H1 (cell line): ENCODE results near the gene LRP8. TPM values are rescaled to one million over a fixed set of nuclear protein-coding genes. Genes with fewer than 3 reads are reported as not detected.

Source experiments
- CTCF ChIA-PET: fragments of 300-600 bp; sonication (Branson Sonifier 250); formaldehyde crosslinking; loops from one replicate; lab custom pipeline; 2021; ENCODE audit not compliant: partially characterized antibody; lab: Charles Lee
- POLR2A ChIA-PET: fragments of 300-600 bp; sonication (Branson Sonifier 250); formaldehyde crosslinking; loops from one replicate; lab custom pipeline; 2021; ENCODE audit warnings: inconsistent platforms; ENCODE audit not compliant: partially characterized antibody; lab: Charles Lee
- DNase-seq, 2 experiments: peaks; one replicate each; pipeline versions ENCODE4 v3.0.0 to v3.0.0-alpha.2; 2010 to 2022; ENCODE audit warnings: low spot score in 2 of 2, low read depth in 1 of 2, mixed read lengths in 1 of 2
- FAIRE-seq: peaks from 2 replicates; lab custom pipeline; 2011; peaks lifted over from hg19 to GRCh38; lab: Jason Lieb, UNC
- H2AFZ ChIP-seq: 2 replicates; pipeline ENCODE4 v1.8.1; 2012; ENCODE audit warnings: low read length, inconsistent platforms
- H2AK5ac ChIP-seq: 2 replicates; pipeline ENCODE4 v1.6.1; 2013; ENCODE audit warnings: low read depth, low read length
- H2BK120ac ChIP-seq: replicated peaks from 2 replicates; pipeline ENCODE3; 2013; ENCODE audit warnings: low read depth, low read length, inconsistent platforms
- H2BK12ac ChIP-seq: 2 replicates; pipeline ENCODE4 v1.6.1; 2013; ENCODE audit warnings: low read depth, low read length
- H2BK15ac ChIP-seq: 2 replicates; pipeline ENCODE4 v1.6.1; 2013; ENCODE audit warnings: low read length
- H2BK20ac ChIP-seq: 2 replicates; pipeline ENCODE4 v1.6.1; 2013; ENCODE audit warnings: low read length
- H2BK5ac ChIP-seq: 2 replicates; pipeline ENCODE4 v1.6.1; 2013; ENCODE audit warnings: low read depth, low read length
- H3K14ac ChIP-seq: 2 replicates; pipeline ENCODE4 v1.6.1; 2013; ENCODE audit warnings: inconsistent platforms; ENCODE audit not compliant: insufficient read length
- H3K18ac ChIP-seq: 2 replicates; pipeline ENCODE4 v1.6.1; 2013; ENCODE audit warnings: low read length; ENCODE audit errors: extremely low read depth
- H3K23ac ChIP-seq: 2 replicates; pipeline ENCODE4 v1.6.1; 2013; ENCODE audit warnings: inconsistent platforms; ENCODE audit not compliant: insufficient read length
- H3K23me2 ChIP-seq: 2 replicates; pipeline ENCODE4 v1.6.1; 2013; ENCODE audit warnings: low read depth, low read length
- H3K27ac ChIP-seq: 2 replicates; pipeline ENCODE4 v1.6.1; 2011; ENCODE audit warnings: low read depth, low read length, inconsistent platforms
- H3K27me3 ChIP-seq, 4 experiments: replicated peaks in 1 of 4; 1 replicate in 1 of 4; 2 replicates in 3 of 4; pipeline versions ENCODE4 v1.6.1 to v1.8.1; 2011 to 2013; ENCODE audit warnings: low read length in 3 of 4, mild to moderate bottlenecking in 3 of 4, inconsistent platforms in 2 of 4, mixed read lengths in 2 of 4, moderate library complexity in 1 of 4; ENCODE audit not compliant: control insufficient read depth in 3 of 4, insufficient read depth in 3 of 4; ENCODE audit errors: extremely low read depth in 1 of 4
- H3K36me3 ChIP-seq, 4 experiments: 2 replicates each; pipeline versions ENCODE4 v1.6.1 to v1.8.1; 2011 to 2013; ENCODE audit warnings: mild to moderate bottlenecking in 4 of 4, low read length in 3 of 4, moderate library complexity in 2 of 4, control low read depth in 1 of 4, inconsistent platforms in 1 of 4; ENCODE audit not compliant: insufficient read depth in 4 of 4, control insufficient read depth in 2 of 4
- H3K4ac ChIP-seq: replicated peaks from 2 replicates; pipeline ENCODE3; 2013; ENCODE audit warnings: low read length, low read depth, mixed read lengths, inconsistent platforms; ENCODE audit not compliant: insufficient read length
- H3K4me1 ChIP-seq, 4 experiments: replicated peaks in 1 of 4; 1 replicate in 1 of 4; 2 replicates in 3 of 4; pipeline versions ENCODE4 v1.6.1 to v1.8.1; 2011 to 2013; ENCODE audit warnings: low read length in 3 of 4, inconsistent platforms in 2 of 4, mixed read lengths in 1 of 4; ENCODE audit not compliant: insufficient read depth in 4 of 4, control insufficient read depth in 3 of 4
- H3K4me2 ChIP-seq, 2 experiments: 2 replicates each; pipeline versions ENCODE4 v1.6.1 to v1.8.1; 2011 to 2013; ENCODE audit warnings: low read depth in 2 of 2, low read length in 2 of 2, control low read depth in 1 of 2, inconsistent platforms in 1 of 2, mild to moderate bottlenecking in 1 of 2; ENCODE audit not compliant: insufficient read depth in 1 of 2
- H3K4me3 ChIP-seq, 4 experiments: fragments of 200-600, 300-600 bp in 1 of 4; sonication (generic), shearing (Covaris generic), sonication (Bioruptor Twin) in 1 of 4; 2 replicates each; pipeline versions ENCODE4 v1.5.1 to v1.8.1; 2011 to 2016; ENCODE audit warnings: low read length in 4 of 4, low read depth in 3 of 4, control low read depth in 2 of 4, inconsistent platforms in 2 of 4, mild to moderate bottlenecking in 2 of 4, mixed read lengths in 1 of 4, moderate library complexity in 1 of 4; ENCODE audit not compliant: insufficient read depth in 2 of 4; ENCODE audit errors: extremely low read depth in 1 of 4
- H3K56ac ChIP-seq: replicated peaks from 2 replicates; pipeline ENCODE3; 2013; ENCODE audit warnings: low read depth, mild to moderate bottlenecking, mixed read lengths, low read length, inconsistent platforms; ENCODE audit not compliant: insufficient read length
- H3K79me1 ChIP-seq: 2 replicates; pipeline ENCODE4 v1.6.1; 2013; ENCODE audit warnings: low read depth, low read length, control low read depth
- H3K79me2 ChIP-seq, 2 experiments: 2 replicates each; pipeline versions ENCODE4 v1.6.1 to v1.8.1; 2012 to 2013; ENCODE audit warnings: low read length in 2 of 2, mild to moderate bottlenecking in 2 of 2, inconsistent platforms in 1 of 2; ENCODE audit not compliant: insufficient read depth in 2 of 2, control insufficient read depth in 1 of 2
- H3K9ac ChIP-seq, 4 experiments: replicated peaks in 1 of 4; 1 replicate in 1 of 4; 2 replicates in 3 of 4; pipeline versions ENCODE4 v1.6.1 to v1.8.1; 2011 to 2013; ENCODE audit warnings: low read depth in 3 of 4, low read length in 3 of 4, control low read depth in 2 of 4, mild to moderate bottlenecking in 2 of 4, moderate library complexity in 2 of 4, inconsistent platforms in 1 of 4; ENCODE audit errors: extremely low read depth in 1 of 4
- H3K9me3 ChIP-seq, 2 experiments: 2 replicates each; pipeline versions ENCODE4 v1.6.1 to v1.8.1; 2012 to 2013; ENCODE audit warnings: mild to moderate bottlenecking in 2 of 2, moderate library complexity in 2 of 2, control low read depth in 1 of 2, inconsistent platforms in 1 of 2, low read depth in 1 of 2, low read length in 1 of 2, mixed read lengths in 1 of 2; ENCODE audit not compliant: insufficient read depth in 2 of 2
- H4K20me1 ChIP-seq, 2 experiments: replicated peaks in 1 of 2; 2 replicates each; pipeline versions ENCODE3 to v1.8.1; 2011 to 2013; ENCODE audit warnings: inconsistent platforms in 2 of 2, low read length in 2 of 2, mild to moderate bottlenecking in 1 of 2; ENCODE audit not compliant: insufficient read depth in 2 of 2, control insufficient read depth in 1 of 2
- H4K5ac ChIP-seq: 2 replicates; pipeline ENCODE4 v1.6.1; 2013; ENCODE audit warnings: low read length, low read depth, mixed read lengths, inconsistent platforms; ENCODE audit not compliant: insufficient read length
- H4K8ac ChIP-seq: 2 replicates; pipeline ENCODE4 v1.8.0; 2013; ENCODE audit warnings: mild to moderate bottlenecking, moderate library complexity, low read length, inconsistent platforms; ENCODE audit not compliant: insufficient read depth; ENCODE audit errors: extremely low read depth
- H4K91ac ChIP-seq: replicated peaks from 2 replicates; pipeline ENCODE3; 2013; ENCODE audit warnings: low read length, mixed read lengths, inconsistent platforms; ENCODE audit not compliant: insufficient read length
- PHF8 ChIP-seq: fragments of 200-600 bp; sonication (generic); conservative IDR thresholded peaks from 2 replicates; pipeline ENCODE4 v1.7.1; 2012; ENCODE audit warnings: low read depth, mild to moderate bottlenecking, inconsistent platforms, low read length, moderate library complexity
- RAD21 ChIP-seq, 2 experiments: IDR thresholded peaks in 1 of 2; conservative IDR thresholded peaks in 1 of 2; 2 replicates each; pipeline ENCODE4 v1.6.1; 2011; ENCODE audit warnings: low read depth in 2 of 2, low read length in 2 of 2, improper control_type of control experiment in 1 of 2, inconsistent platforms in 1 of 2, mild to moderate bottlenecking in 1 of 2, moderate library complexity in 1 of 2
- TBP ChIP-seq: IDR thresholded peaks from 2 replicates; pipeline ENCODE4 v1.6.1; 2011; ENCODE audit warnings: low read depth, low read length, improper control_type of control experiment
- WGBS, 2 experiments: shearing (Covaris generic) in 1 of 2; methylation state at CpG; one replicate each; pipeline versions ENCODE4 v1.1.6 to v1.1.7; 2013 to 2015; ENCODE audit warnings: low lambda C conversion rate in 2 of 2, mixed read lengths in 2 of 2, inconsistent platforms in 1 of 2, low coverage in 1 of 2, missing lambda C conversion rate in 1 of 2; ENCODE audit not compliant: insufficient replicate concordance in 2 of 2, insufficient coverage in 1 of 2, insufficient read length in 1 of 2; ENCODE audit errors: extremely low coverage in 1 of 2, missing lambda C conversion rate in 1 of 2; 5-methylcytosine and 5-hydroxymethylcytosine counted together
- polyA plus RNA-seq, 7 experiments: library from polyadenylated mRNA; depleted of rRNA in 3 of 7; stranded (reverse) in 5 of 7; unstranded in 2 of 7; fragments of >200 nt in 5 of 7; fragments of 200-250 nt in 2 of 7; gene quantifications; 1 replicate in 5 of 7; 2 replicates in 1 of 7; 4 replicates in 1 of 7; pipeline versions ENCODE4 v1.2.1 to v1.2.3, GENCODE V29; 2011 to 2013; ENCODE audit warnings: missing spikeins in 2 of 7, mixed read lengths in 2 of 7
- total RNA-seq: library from RNA; stranded (reverse); fragmentation: NEBNext Ultra II Directional; extraction: Animal tissue kit (Norgen Biotek cat#: 25700); gene quantifications from 2 replicates; pipeline ENCODE4 v1.2.1, GENCODE V29; 2021
- TF ChIP-seq, protein P1 (sequence below): IDR thresholded peaks from 2 replicates; pipeline ENCODE4 v1.6.1; 2011; ENCODE audit warnings: low read depth, mild to moderate bottlenecking, low read length; ENCODE audit not compliant: insufficient read depth

The LRP8 gene
- total and polyA plus RNA-seq, 2 of the 8 experiments (the other 6 are each of a cell fraction or from before 2014, with no cell fraction given): 63.2 to 66.4 TPM

DNA sequence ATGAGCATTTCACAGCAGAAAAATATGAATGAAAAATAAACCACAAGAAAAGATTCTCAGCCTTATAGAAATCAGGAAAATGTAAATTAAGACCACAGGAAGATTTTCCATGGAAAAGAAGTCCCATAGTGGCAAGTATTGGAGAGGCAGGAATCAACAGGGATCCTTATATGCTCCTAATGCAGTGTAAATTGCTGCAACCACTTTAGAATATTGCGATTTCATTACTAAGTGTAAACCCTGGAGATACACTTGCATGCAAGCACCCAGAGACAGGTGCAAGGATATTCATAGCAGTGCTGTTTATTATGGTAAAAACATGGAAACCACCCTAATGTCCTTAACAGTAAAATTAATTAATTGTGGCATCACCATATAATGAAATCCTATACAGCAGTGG, 10.6 kb upstream of the LRP8 start:
- DNase-seq (no peak), FAIRE-seq (no peak)
- H2BK5ac ChIP-seq: no peak overlapping the region
- ChIA-PET POLR2A (no interaction called here), CTCF (interaction anchor here (0.6 kb wide), 1 partner anchor 26 kb away, joined by 3 read pairs; no protein-coding TSS in a partner anchor)
- TF ChIP-seq PHF8: no peak
- no peak for TF ChIP-seq TBP
- TF ChIP-seq RAD21 (IDR thresholded peaks at IDR 0.05 in 1 of 2, conservative IDR thresholded peaks at IDR 0.05 in 1 of 2; ENCODE audit: low read depth in 2 of 2, low read length in 2 of 2): no peak
- TF ChIP-seq, protein P1, sequence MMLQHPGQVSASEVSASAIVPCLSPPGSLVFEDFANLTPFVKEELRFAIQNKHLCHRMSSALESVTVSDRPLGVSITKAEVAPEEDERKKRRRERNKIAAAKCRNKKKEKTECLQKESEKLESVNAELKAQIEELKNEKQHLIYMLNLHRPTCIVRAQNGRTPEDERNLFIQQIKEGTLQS: no peak
- H2BK15ac ChIP-seq: no peak overlapping the region
- no peak overlapping the region for H3K56ac ChIP-seq
- no peaks in the 10 kb centered on the region for H3K23me2 ChIP-seq
- H2BK20ac ChIP-seq: no peak overlapping the region
- no peak overlapping the region for H3K4me3 ChIP-seq
- no peak overlapping the region for H4K8ac ChIP-seq
- H3K79me1 ChIP-seq: no peaks in the 10 kb centered on the region
- no peak overlapping the region for H3K27ac ChIP-seq
- 85% methylated on average over 1 of the region's 1 CpG; no CpG with 5 or more reads in 1 of the 2 experiments for WGBS, 2 experiments
- H3K9me3 ChIP-seq: no peaks in the 10 kb centered on the region
- no peak overlapping the region for H3K23ac ChIP-seq
- no peaks in the 10 kb centered on the region for H3K4me1 ChIP-seq
- H2AK5ac ChIP-seq: no peak overlapping the region
- no peak overlapping the region for H2BK12ac ChIP-seq
- H3K27me3 ChIP-seq: peaks cover 0 to 2% (median 0%) of the 10 kb centered on the region in 4 experiments; a peak in 3 of 7 replicates
- H2AFZ ChIP-seq: no peak overlapping the region
- no peak overlapping the region for H4K91ac ChIP-seq
- H3K4me2 ChIP-seq: no peak overlapping the region
- H3K36me3 ChIP-seq: no peaks in the 10 kb centered on the region
- H3K9ac ChIP-seq: no peak overlapping the region
- H3K79me2 ChIP-seq: no peaks in the 10 kb centered on the region
- H3K18ac ChIP-seq: no peak overlapping the region
- H3K4ac ChIP-seq: no peak overlapping the region
- no peak overlapping the region for H4K5ac ChIP-seq
- H2BK120ac ChIP-seq: no peak overlapping the region
- no peak overlapping the region for H3K14ac ChIP-seq
- H4K20me1 ChIP-seq: no peaks in the 10 kb centered on the region
